B cell (primary cell): Measurements from ENCODE around the gene C12orf60.

Experiments
- EZH2 ChIP-seq: IDR thresholded peaks from 2 replicates; pipeline ENCODE4 v1.6.1; 2012; ENCODE audit warnings: borderline replicate concordance, low read depth, mild to moderate bottlenecking, moderate library complexity, low read length; ENCODE audit not compliant: insufficient read depth, poor library complexity, severe bottlenecking
- TF ChIP-seq, protein P1 (sequence below): fragments of 200-600 bp; IDR thresholded peaks from one replicate; pipeline ENCODE4 v1.8.0; 2022; ENCODE audit warnings: antibody characterized with exemption, mild to moderate bottlenecking

DNA sequence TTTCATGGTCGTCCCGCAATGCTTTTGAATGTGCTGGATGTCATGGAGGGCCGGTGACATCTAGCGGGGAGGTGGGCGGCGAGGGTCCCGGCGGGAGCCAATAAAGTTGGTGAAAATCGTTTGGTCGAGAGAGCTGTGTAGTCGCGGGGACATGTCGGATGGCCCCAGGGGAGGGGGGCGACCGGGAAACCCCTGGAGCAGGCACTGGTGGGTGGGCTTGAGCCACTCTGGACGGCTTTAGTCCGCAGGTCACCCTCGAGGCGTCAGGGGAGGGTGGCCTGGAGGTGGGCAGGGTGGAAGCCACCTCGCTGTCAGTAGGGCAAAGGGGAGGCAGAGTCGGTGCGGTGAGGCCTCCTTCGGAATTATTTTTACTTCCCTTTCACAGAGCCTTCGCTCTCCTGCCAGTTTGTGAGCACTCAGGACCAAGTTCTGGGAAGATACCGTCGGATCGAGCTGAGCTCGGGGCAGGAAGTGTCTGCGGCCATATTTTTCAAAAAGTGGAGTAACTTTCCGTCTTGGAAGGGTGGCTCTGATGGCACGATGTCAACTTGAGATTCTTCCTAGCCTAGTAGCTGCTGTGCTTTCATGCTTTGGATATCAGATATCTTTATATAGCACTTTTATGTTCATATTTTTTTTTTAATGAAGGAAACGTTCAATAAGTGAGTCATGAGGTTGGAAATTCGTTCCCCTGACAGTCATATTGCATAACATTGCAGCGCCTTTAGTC is 28.4 kb upstream of the C12orf60 start:
- TF ChIP-seq, protein P1, sequence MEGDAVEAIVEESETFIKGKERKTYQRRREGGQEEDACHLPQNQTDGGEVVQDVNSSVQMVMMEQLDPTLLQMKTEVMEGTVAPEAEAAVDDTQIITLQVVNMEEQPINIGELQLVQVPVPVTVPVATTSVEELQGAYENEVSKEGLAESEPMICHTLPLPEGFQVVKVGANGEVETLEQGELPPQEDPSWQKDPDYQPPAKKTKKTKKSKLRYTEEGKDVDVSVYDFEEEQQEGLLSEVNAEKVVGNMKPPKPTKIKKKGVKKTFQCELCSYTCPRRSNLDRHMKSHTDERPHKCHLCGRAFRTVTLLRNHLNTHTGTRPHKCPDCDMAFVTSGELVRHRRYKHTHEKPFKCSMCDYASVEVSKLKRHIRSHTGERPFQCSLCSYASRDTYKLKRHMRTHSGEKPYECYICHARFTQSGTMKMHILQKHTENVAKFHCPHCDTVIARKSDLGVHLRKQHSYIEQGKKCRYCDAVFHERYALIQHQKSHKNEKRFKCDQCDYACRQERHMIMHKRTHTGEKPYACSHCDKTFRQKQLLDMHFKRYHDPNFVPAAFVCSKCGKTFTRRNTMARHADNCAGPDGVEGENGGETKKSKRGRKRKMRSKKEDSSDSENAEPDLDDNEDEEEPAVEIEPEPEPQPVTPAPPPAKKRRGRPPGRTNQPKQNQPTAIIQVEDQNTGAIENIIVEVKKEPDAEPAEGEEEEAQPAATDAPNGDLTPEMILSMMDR, result no peak
- no peak for TF ChIP-seq EZH2
